Vagina (tissue), 2 donors: ENCODE data around the gene TMEM213. TPM values are rescaled to one million over a fixed set of nuclear protein-coding genes. Genes with fewer than 3 reads are reported as not detected.

Experiments
- DNase-seq, 2 donors: peaks; one replicate each; pipeline ENCODE4 v3.0.0-alpha.2; 2017; ENCODE audit errors: extremely low spot score in 2 of 2
- H3K27ac ChIP-seq: fragments of 200-600 bp; sonication (generic); one replicate; pipeline ENCODE4 v1.5.1; 2019
- H3K27me3 ChIP-seq: fragments of 200-600 bp; sonication (generic); one replicate; pipeline ENCODE4 v1.5.1; 2019
- H3K36me3 ChIP-seq, 2 donors: fragments of 200-600 bp; sonication (generic); one replicate each; pipeline ENCODE4 v1.5.1; 2017 to 2019
- H3K4me1 ChIP-seq: fragments of 200-600 bp; sonication (generic); one replicate; pipeline ENCODE4 v1.5.1; 2019
- H3K4me3 ChIP-seq, 2 donors: fragments of 200-600 bp; sonication (generic); 1 replicate in 1 of 2; 2 replicates in 1 of 2; pipeline ENCODE4 v1.5.1; 2016 to 2019
- H3K9me3 ChIP-seq: fragments of 200-600 bp; sonication (generic); one replicate; pipeline ENCODE4 v1.5.1; 2019
- CTCF ChIP-seq, 3 experiments: fragments of 450-650 bp in 2 of 3; fragments of 200-600 bp in 1 of 3; sonication (generic) in 1 of 3; IDR thresholded peaks; one replicate each; pipeline ENCODE4 v1.5.1; 2017 to 2019; ENCODE audit warnings: antibody characterized with exemption in 3 of 3, mild to moderate bottlenecking in 2 of 3, moderate library complexity in 2 of 3
- POLR2A ChIP-seq, 2 donors: fragments of 450-650 bp; IDR thresholded peaks; one replicate each; pipeline ENCODE4 v1.6.1; 2017; ENCODE audit warnings: antibody characterized with exemption in 2 of 2, mild to moderate bottlenecking in 2 of 2, moderate library complexity in 2 of 2
- POLR2AphosphoS5 ChIP-seq, 2 donors: sonication (generic); formaldehyde crosslinking; IDR thresholded peaks; one replicate each; pipeline ENCODE4 v1.9.0; 2017; ENCODE audit warnings: antibody characterized with exemption in 2 of 2, mild to moderate bottlenecking in 2 of 2, low read depth in 1 of 2; ENCODE audit not compliant: insufficient read depth in 1 of 2
- intact Hi-C: fragments of 100-400 bp; cut with DNase I; formaldehyde crosslinking; loops from one replicate; pipeline ENCODE4 v1.15.1; 2023
- total RNA-seq: library from RNA; depleted of rRNA; stranded (reverse); fragments of >200 nt; gene quantifications from one replicate; pipeline ENCODE4 v1.2.3, GENCODE V29; 2016

The TMEM213 gene
- total RNA-seq, 1 donor from 2014 or later: not detected

- no peak for DNase-seq
- no peaks in the 10 kb centered on the region for H3K9me3 ChIP-seq
- no peak overlapping the region for H3K4me3 ChIP-seq
- no peaks in the 10 kb centered on the region for H3K27me3 ChIP-seq
- H3K27ac ChIP-seq: no peak overlapping the region
- intact Hi-C loops: no loop called here
- TF ChIP-seq CTCF (IDR thresholded peaks at IDR 0.05): no peak
- TF ChIP-seq POLR2AphosphoS5 (IDR thresholded peaks at IDR 0.05; ENCODE audit: insufficient read depth in 1 of 2, low read depth in 1 of 2): no peak
- TF ChIP-seq POLR2A (IDR thresholded peaks at IDR 0.05): no peak
- H3K36me3 ChIP-seq: no peaks in the 10 kb centered on the region
- no peaks in the 10 kb centered on the region for H3K4me1 ChIP-seq
Observed at GRCh38 chr7:138756591-138757242, 41.1 kb upstream of the TMEM213 start.

GRCh38 chr7:138768241-138768640, 29.6 kb upstream of the TMEM213 start:
- H3K9me3 ChIP-seq: no peaks in the 10 kb centered on the region

GRCh38 chr7:138770904-138771303, 26.9 kb upstream of the TMEM213 start:
- intact Hi-C loops: no loop called here
- TF ChIP-seq POLR2A (IDR thresholded peaks at IDR 0.05) (no peak), POLR2AphosphoS5 (IDR thresholded peaks at IDR 0.05; ENCODE audit: insufficient read depth in 1 of 2, low read depth in 1 of 2) (no peak), CTCF (IDR thresholded peaks at IDR 0.05) (no peak)
- DNase-seq: no peak

More at GRCh38 chr7:138768241-138768640, 29.6 kb upstream of the TMEM213 start:
- no peak overlapping the region for H3K27ac ChIP-seq
- no peaks in the 10 kb centered on the region for H3K4me1 ChIP-seq
- no peaks in the 10 kb centered on the region for H3K36me3 ChIP-seq
- TF ChIP-seq POLR2AphosphoS5 (IDR thresholded peaks at IDR 0.05; ENCODE audit: insufficient read depth in 1 of 2, low read depth in 1 of 2) (no peak), CTCF (IDR thresholded peaks at IDR 0.05) (no peak), POLR2A (IDR thresholded peaks at IDR 0.05) (no peak)
- DNase-seq: no peak
- H3K27me3 ChIP-seq: no peaks in the 10 kb centered on the region
- no peak overlapping the region for H3K4me3 ChIP-seq
- intact Hi-C loops: no loop called here

GRCh38 chr7:138773176-138773575, 24.6 kb upstream of the TMEM213 start:
- H3K27me3 ChIP-seq: no peaks in the 10 kb centered on the region
- no peak for DNase-seq
- no peak for TF ChIP-seq POLR2A (IDR thresholded peaks at IDR 0.05)
- TF ChIP-seq POLR2AphosphoS5 (IDR thresholded peaks at IDR 0.05; ENCODE audit: insufficient read depth in 1 of 2, low read depth in 1 of 2): no peak
- TF ChIP-seq CTCF (IDR thresholded peaks at IDR 0.05): no peak
- no peak overlapping the region for H3K4me3 ChIP-seq
- H3K27ac ChIP-seq: no peak overlapping the region
- no peaks in the 10 kb centered on the region for H3K4me1 ChIP-seq
- no peaks in the 10 kb centered on the region for H3K36me3 ChIP-seq
- H3K9me3 ChIP-seq: no peaks in the 10 kb centered on the region
- intact Hi-C loops: no loop called here

More at GRCh38 chr7:138770904-138771303, 26.9 kb upstream of the TMEM213 start:
- Histone ChIP-seq H3K9me3 (no peaks in the 10 kb centered on the region), H3K27ac (no peak overlapping the region), H3K27me3 (no peaks in the 10 kb centered on the region), H3K4me3 (no peak overlapping the region), H3K4me1 (no peaks in the 10 kb centered on the region), H3K36me3 (no peaks in the 10 kb centered on the region)

- no peak overlapping the region for H3K27ac ChIP-seq
- no peak for DNase-seq
- H3K36me3 ChIP-seq: no peaks in the 10 kb centered on the region
- no peaks in the 10 kb centered on the region for H3K27me3 ChIP-seq
- TF ChIP-seq POLR2AphosphoS5 (IDR thresholded peaks at IDR 0.05; ENCODE audit: insufficient read depth in 1 of 2, low read depth in 1 of 2) (no peak), CTCF (IDR thresholded peaks at IDR 0.05) (no peak), POLR2A (IDR thresholded peaks at IDR 0.05) (no peak)
- intact Hi-C loops: no loop called here
- no peak overlapping the region for H3K4me3 ChIP-seq
- H3K9me3 ChIP-seq: no peaks in the 10 kb centered on the region
- H3K4me1 ChIP-seq: no peaks in the 10 kb centered on the region
Observed at GRCh38 chr7:138773817-138774216, 24.0 kb upstream of the TMEM213 start.
